NCI-H774 (cell line): ENCODE measurements around the gene MERTK.

Experiments
- DNase-seq: peaks from one replicate; lab custom pipeline; 2025; lab: John Stamatoyannopoulos, UW

MERTK gene

GRCh38 chr2:111981666-111982065, 83.3 kb downstream of the MERTK start:
- no peak for DNase-seq

- DNase-seq: no peak
Measured at GRCh38 chr2:111982822-111983221, 84.4 kb downstream of the MERTK start.

DNA sequence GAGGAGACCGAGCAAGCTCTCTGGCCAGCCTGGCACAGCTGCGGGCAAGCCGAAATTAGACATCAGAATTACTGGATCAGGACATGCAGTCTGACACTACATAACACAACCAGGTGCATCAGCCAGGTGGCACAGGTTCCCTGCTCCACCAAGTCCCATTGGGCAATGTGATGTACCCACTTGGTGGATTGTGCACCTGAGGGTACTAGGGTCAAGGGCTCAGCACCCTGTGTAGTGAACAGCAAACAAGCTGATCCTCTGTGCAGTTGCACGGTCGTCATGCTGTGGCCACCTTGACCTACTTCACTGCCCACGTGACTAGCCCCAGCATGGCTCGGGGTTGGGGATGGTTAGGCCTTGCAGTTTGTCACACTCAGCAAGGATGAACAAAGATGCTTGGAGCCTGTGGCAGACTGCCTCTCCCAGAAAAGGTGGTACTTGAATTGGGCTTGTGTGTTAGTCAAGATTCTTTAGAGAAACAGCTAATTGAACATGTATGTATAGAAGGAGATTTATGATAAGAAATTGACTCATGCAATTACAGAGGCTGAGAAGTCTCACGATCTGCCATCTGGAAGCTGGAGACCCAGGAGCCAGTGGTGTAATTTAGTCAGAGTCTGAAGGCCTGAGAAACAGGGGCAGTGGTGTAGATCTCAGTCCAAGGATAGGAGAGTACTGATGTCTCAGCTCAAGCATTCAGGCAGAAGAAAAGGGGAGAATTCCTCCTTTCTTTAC, 85.2 kb downstream of the MERTK start:
- no peak for DNase-seq

DNA sequence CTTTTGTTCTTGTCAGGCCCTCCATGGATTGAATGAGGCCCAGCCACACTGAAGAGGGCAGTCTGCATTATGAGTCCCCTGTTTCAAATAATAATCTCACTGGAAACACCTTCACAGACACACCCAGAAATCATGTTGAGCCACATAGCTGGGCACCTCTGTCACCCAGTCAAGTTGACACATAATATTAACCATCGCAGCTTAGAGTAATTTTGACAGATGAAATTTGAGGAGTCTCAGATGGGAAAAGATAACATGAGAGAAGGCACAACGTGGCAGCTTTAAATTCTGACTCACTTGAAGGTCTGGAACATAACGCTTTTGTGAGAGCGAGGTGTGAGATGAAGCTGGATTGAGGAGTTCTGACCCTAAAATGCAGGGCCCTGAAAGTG, 85.8 kb downstream of the MERTK start:
- DNase-seq: no peak

DNA sequence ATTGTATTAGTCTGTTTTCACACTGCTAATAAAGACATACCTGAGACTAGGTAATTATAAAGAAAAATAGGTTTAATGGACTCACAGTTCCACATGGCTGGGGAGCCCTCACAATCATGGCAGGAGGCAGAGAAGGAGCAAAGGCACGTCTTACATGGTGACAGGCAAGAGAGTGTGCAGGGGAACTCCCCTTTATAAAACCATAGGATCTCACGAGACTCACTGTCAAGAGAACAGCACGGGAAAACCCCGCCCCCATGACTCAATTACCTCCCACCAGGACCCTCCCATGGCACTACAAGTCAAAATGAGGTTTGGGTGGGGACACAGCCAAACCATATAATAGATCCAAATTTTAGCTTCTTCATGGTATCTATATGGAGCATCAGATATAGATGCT, 87.1 kb downstream of the MERTK start:
- no peak for DNase-seq

GRCh38 chr2:111986116-111986900, 87.9 kb downstream of the MERTK start:
- no peak for DNase-seq

DNA sequence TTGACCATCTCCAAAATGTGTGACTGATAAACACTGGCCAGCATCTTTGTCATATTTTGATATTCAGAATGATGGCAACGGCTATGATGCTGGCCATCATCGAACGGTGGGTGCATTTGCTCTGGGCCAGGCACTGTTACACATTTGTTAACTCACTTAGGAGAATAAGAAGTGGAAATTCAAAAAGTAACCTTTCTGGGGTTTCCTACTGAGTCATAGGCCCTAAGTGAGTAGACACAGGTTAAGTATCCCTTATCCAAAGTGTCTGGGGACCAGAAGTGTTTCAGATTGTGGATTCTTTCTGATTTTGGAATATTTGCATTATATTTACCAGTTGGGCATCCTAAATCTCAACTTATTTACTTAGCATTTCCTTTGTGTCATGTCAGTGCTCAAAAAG, 92.0 kb downstream of the MERTK start:
- no peak for DNase-seq

DNA sequence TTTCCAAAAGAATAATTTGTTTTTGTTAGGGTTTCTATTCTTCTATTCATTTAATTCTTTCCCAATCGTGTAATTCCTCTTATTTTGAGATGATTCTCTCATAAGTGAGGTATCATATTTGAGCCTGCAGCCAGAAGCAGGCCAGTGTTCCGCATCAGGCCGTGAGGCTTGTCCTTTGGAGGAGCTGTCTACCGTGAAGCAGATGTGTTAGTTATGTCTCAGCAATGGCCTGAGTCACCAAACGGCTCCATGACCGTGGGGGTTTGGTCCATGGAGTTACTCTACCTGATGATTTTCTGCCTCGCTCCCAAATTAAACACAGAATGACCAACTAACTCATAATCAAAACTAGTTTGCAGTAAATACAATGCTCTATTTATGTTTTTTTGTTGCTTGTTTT, 92.4 kb downstream of the MERTK start:
- DNase-seq: no peak

- no peak for DNase-seq
Measured at GRCh38 chr2:111994042-111994441, 95.6 kb downstream of the MERTK start.

DNA sequence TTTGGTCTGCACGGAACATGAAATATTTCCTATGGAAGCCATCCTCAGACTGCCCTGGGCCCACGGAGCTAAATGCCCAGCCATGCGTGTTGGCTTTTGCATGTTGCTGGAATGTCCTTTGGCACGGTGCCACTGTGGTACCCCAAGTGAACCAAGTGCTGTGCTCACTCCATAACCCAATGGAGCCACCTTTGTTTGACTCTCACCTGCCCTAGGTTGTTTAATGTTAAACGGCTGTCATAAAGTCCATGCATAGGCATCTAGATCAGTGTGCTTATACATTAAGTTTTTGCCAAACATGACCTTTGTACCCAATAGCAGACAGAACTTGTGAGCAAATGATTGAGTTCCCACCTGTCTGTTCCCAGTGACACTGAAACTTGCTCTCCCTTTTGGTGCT, 96.7 kb downstream of the MERTK start:
- no peak for DNase-seq

DNA sequence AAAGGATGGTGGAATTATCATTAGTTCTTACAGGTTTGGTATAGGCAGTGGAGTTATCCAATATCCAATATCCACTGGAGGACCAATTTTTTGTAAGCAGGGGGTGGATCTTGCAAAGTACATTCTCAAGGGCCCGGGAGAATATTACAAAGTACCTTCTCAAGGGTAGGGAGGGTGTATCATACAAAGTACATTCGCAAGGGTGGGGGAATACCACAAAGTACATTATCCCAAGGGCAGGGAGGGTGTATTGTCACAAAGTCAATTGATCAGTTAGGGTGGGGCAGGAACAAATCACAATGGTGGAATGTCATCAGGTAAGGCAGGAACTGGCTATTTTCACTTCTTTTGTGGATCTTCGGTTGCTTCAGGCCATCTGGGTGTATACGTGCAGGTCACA, 101.4 kb downstream of the MERTK start:
- DNase-seq: no peak

DNA sequence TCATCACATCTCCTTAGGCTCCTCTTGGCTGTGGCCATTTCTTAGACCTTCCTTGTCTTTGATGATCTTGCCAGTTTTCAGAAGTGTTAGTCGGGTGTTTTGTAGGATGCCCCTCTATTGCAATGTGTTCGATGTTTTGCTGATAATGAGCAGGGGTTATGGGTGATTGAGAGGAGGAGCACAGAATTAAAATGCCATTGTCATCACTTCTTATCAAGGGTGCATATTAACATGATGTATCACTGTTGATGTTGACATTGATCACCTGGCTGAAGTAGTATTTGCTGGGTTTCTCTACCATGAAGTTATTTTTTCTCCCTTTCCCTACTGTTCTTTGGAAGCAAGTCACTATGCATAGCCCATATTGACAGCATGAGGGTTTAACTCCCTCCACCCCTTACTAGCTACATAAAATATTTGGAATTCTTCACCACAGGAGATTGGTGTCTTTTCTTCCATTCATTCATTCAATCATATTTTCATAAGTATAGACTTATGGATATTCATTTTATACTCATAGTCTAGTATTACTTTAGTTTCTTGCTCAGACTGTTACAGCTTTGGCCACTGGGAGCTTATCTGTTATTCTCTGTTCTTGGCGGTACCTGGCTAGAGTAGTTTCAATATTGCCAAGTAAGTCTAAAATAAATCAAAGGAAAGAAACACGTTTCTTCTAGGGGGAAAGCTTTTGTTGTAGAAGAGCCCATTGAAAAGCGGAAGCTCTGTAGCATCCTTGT, 102.2 kb downstream of the MERTK start:
- no peak for DNase-seq

DNA sequence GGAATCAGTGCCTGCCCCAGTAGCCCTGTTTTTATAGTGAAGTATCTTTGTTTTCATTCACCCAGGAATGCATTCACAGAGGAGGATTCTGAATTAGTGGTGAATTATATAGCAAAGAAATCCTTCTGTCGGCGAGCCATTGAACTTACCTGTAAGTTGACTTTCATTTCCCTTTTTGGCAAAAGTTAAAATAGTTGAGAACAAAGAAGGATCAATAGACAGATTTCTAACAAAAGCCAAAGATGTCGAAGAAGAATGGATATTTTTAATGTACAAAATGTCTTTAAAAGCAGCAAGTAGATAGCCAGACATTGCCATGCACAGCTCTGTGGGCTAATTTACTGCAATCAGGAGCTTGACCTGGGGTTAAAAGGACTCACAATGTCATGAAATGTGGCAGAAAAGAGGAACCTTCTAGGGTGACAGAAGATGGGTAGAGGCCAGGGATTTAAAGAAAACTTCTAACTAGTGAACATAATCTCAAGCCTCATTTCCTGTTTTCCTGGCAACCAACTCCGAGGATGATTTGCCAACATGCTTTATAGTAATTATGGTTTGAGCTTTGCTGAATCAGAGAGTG, 102.8 kb downstream of the MERTK start:
- DNase-seq: no peak

DNA sequence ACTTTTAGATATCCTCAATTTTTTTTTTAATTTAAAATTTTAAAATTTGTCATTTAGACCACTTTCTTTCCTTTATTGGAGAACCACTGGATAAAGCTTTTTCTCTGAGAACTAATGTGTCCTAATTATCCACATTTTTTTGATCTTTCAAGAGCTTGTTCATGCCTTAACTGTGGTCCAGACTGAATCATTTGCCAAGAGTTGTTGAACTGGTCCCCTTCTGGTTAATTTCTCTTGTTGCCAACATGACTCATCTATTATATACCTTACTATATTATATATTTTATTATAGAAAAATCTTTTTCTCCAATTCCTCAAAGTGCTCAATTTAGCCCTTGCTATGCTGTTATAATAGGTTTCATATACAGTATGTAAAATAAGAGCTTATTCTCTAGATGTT, 103.5 kb downstream of the MERTK start:
- no peak for DNase-seq

- no peak for DNase-seq
Measured at GRCh38 chr2:112003576-112004252, 105.3 kb downstream of the MERTK start.

DNA sequence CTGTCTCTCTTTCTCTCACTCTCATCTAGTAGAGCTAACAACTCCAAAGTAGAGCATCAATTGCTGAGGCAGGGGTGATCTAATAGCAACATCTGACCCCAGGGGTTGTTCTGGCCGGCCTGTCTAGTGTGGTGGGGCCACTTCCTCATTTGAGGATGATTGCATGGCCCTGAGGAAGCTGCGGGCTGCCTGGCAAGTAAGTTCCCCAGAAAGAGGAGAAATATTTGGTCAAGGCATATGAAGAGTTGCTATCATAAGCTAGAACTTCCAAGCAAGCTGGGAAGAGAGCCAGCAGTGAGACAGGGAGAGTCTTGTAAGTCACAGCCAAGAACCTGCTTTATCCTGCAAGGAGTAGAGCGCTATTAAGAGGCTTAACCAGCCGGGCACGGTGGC, 105.8 kb downstream of the MERTK start:
- no peak for DNase-seq

DNA sequence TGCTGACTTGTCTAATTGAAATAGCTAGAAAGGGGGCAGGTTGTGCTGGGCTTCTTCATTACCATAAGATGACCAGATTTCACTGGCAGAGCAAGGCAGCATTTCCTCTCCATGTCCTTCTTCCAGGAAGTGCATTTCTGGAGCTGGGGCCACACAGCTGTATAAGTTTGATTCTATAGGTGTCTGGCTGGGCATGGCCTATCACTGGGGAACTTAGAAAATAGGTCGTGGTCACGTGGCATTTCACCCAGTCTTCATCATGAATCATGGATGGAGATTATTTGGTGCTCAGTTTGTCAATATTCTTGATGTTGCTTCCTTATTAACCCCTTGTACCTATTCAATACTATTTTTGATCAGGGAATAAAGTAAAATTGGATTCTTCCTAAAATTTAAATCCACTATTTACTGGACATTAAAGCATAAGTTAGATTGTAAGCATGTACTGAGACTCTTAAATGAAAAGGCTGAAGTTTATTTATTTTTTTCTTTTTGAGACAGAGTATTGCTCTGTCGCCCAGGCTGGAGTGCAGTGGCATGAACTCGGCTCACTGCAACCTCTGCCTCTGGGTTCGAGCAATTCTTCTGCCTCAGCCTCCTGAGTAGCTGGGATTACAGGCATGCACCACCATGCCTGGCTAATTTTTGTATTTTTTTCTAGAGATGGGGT, 107.1 kb downstream of the MERTK start:
- no peak for DNase-seq

GRCh38 chr2:112006076-112006410, 107.6 kb downstream of the MERTK start:
- no peak for DNase-seq

GRCh38 chr2:112007493-112007892, 109.1 kb downstream of the MERTK start:
- DNase-seq: no peak

DNA sequence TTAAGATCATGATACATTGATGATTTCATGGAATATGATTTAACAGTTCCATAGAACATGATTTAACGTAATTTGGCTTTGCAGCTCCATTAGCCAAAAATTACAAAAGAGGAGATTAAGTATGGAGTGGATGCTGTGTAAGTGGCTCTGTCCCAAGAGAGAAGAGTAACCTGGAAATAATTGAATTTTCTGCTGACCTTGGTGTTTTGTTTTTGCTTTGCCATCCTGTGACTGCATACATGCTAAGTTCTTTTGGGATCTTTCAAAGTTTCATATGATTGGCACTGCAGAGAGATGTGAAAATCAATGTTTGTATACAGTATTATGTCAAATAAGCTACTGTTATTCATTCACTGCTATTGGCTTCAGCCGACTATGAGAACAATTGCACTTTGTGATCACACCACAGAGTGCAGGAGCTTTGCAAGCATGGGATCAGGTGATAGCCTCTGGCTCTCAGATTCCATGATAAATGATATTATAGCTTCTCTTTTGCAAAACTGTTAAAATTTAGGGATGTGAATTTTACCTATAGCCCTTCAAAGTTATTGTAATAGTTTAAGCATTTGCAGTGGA, 110.6 kb downstream of the MERTK start:
- no peak for DNase-seq

GRCh38 chr2:112010751-112011150, 112.3 kb downstream of the MERTK start:
- no peak for DNase-seq
